K562 (cell line): ENCODE measurements around the gene C2CD2L. TPM values are rescaled to one million over a fixed set of nuclear protein-coding genes. Genes with fewer than 3 reads are reported as not detected.

ENCODE experiments used
- CGGBP1 ChIP-seq: fragments of 250-450 bp; sonication (Bioruptor Pico); IDR thresholded peaks from 2 replicates; pipeline ENCODE4 v1.9.0; 2021; ENCODE audit warnings: mild to moderate bottlenecking
- CHD1 ChIP-seq: fragments of 200-600 bp; sonication (generic); IDR thresholded peaks from one replicate; pipeline ENCODE4 v1.6.1; 2012; ENCODE audit warnings: mild to moderate bottlenecking, moderate library complexity, low read length, inconsistent platforms
- COPS2 ChIP-seq: fragments of 450-650 bp; conservative IDR thresholded peaks from 2 replicates; pipeline ENCODE4 v1.6.1; 2016; ENCODE audit warnings: mild to moderate bottlenecking, moderate library complexity
- E2F6 ChIP-seq, 2 experiments: IDR thresholded peaks; 2 replicates each; pipeline ENCODE4 v1.6.1; 2011; ENCODE audit warnings: borderline replicate concordance in 1 of 2, control low read depth in 1 of 2, low read depth in 1 of 2, low read length in 1 of 2, mild to moderate bottlenecking in 1 of 2, mixed read lengths in 1 of 2, moderate library complexity in 1 of 2; ENCODE audit not compliant: insufficient read depth in 1 of 2, insufficient read length in 1 of 2, poor library complexity in 1 of 2, severe bottlenecking in 1 of 2; ENCODE audit errors: extremely low read depth in 1 of 2
- EZH2 ChIP-seq: IDR thresholded peaks from 2 replicates; pipeline ENCODE4 v1.6.1; 2012; ENCODE audit warnings: low read depth, mild to moderate bottlenecking, inconsistent platforms, low read length, borderline replicate concordance
- NFATC3 ChIP-seq: fragments of 450-650 bp; IDR thresholded peaks from 2 replicates; pipeline ENCODE4 v1.6.1; 2017; ENCODE audit warnings: mild to moderate bottlenecking
- NONO ChIP-seq, 2 experiments: fragments of 200-400 bp in 1 of 2; fragments of 450-650 bp in 1 of 2; formaldehyde crosslinking in 1 of 2; IDR thresholded peaks; 2 replicates each; pipeline ENCODE4 v1.6.1; 2017; ENCODE audit warnings: low read depth in 2 of 2, mild to moderate bottlenecking in 2 of 2, moderate library complexity in 2 of 2, low read length in 1 of 2
- SAP30 ChIP-seq: fragments of 200-600 bp; sonication (generic); IDR thresholded peaks from 2 replicates; pipeline ENCODE4 v1.6.1; 2012; ENCODE audit warnings: borderline replicate concordance, low read depth, mild to moderate bottlenecking, moderate library complexity, low read length, control low read depth, inconsistent platforms; ENCODE audit not compliant: insufficient read depth, poor library complexity, severe bottlenecking
- THRA ChIP-seq: fragments of 450-650 bp; IDR thresholded peaks from 2 replicates; pipeline ENCODE4 v1.6.1; 2017; ENCODE audit warnings: mild to moderate bottlenecking, moderate library complexity
- TSC22D4 ChIP-seq: fragments of 450-650 bp; IDR thresholded peaks from 2 replicates; pipeline ENCODE4 v1.6.1; 2016; ENCODE audit warnings: missing genetic modification characterization, missing biosample characterization, control low read depth
- ZFPM2 ChIP-seq: fragments of 250-450 bp; sonication (Bioruptor Pico); IDR thresholded peaks from 2 replicates; pipeline ENCODE4 v1.5.1; 2022; ENCODE audit warnings: mild to moderate bottlenecking
- ZHX1 ChIP-seq: fragments of 150-350 bp; conservative IDR thresholded peaks from 2 replicates; pipeline ENCODE4 v1.6.1; 2014; ENCODE audit warnings: low read length
- ZNF592 ChIP-seq: fragments of 450-650 bp; IDR thresholded peaks from 2 replicates; pipeline ENCODE4 v1.6.1; 2017; ENCODE audit warnings: antibody characterized with exemption, mild to moderate bottlenecking
- polyA plus RNA-seq, 8 experiments: library from polyadenylated mRNA; depleted of rRNA in 4 of 8; stranded (reverse) in 5 of 8; unstranded in 3 of 8; fragments of >200 nt; fragmentation: Nextera tagmentation in 2 of 8; fragmentation: Illumina TruSeq in 1 of 8; extraction: Ambion mirVana in 2 of 8; extraction: Trizol in 1 of 8; gene quantifications; 2 replicates each; pipeline versions ENCODE4 v1.2.1 to v1.2.3, GENCODE V29; 2011 to 2014; ENCODE audit warnings: inconsistent platforms in 1 of 8, missing spikeins in 1 of 8
- total RNA-seq, 7 experiments: library from RNA; depleted of rRNA in 6 of 7; stranded (reverse); fragments of >200 nt in 6 of 7; fragmentation: Illumina TruSeq in 2 of 7; extraction: Trizol in 2 of 7; gene quantifications; 2 replicates each; pipeline versions ENCODE4 v1.2.1 to v1.2.3, GENCODE V29; 2011 to 2021; ENCODE audit warnings: low replicate concordance in 1 of 7

C2CD2L gene
- total and polyA plus RNA-seq, 9 of the 15 experiments (the other 6 are each of a cell fraction or from before 2014, with no cell fraction given), result 0.66 to 41.2 (median 14.8) TPM

- TF ChIP-seq ZNF592 (no peak), TSC22D4 (no peak), ZHX1 (no peak), NONO (IDR thresholded peaks at IDR 0.05; ENCODE audit: low read depth in 2 of 2, low read length in 1 of 2) (0 out of 4 replicates have a peak, but pooled peaks of 1 of the 2 experiments have one; percentile 35), ZFPM2 (CRISPR knock-in tag) (no peak), CGGBP1 (CRISPR knock-in tag) (no peak), SAP30 (peak; percentile 52), E2F6 (IDR thresholded peaks at IDR 0.05; ENCODE audit: borderline replicate concordance in 1 of 2, extremely low read depth in 1 of 2, insufficient read depth in 1 of 2, insufficient read length in 1 of 2, low read depth in 1 of 2, low read length in 1 of 2, poor library complexity in 1 of 2, severe bottlenecking in 1 of 2) (no peak), NFATC3 (0 out of 2 replicates have a peak, but pooled peaks have one; percentile 4), COPS2 (no peak), THRA (no peak), CHD1 (peak; percentile 98), EZH2 (no peak)
Observed at GRCh38 chr11:119093942-119094815, 13.0 kb upstream of the C2CD2L start (continued).
